GM23338 (cell line): ENCODE data around the gene ZBTB5. TPM values are rescaled to one million over a fixed set of nuclear protein-coding genes. Genes with fewer than 3 reads are reported as not detected.

Source experiments
- ATAC-seq: fragments of 200-7000 bp; cut with Tn5 transposase; 3 replicates; pipeline ENCODE4 v1.9.1; 2020
- DNase-seq: peaks from one replicate; pipeline ENCODE4 v3.0.0-alpha.2; 2015; ENCODE audit warnings: low spot score
- H2AFZ ChIP-seq: fragments of 200-600 bp; sonication (generic); 2 replicates; pipeline ENCODE4 v1.8.0; 2016; ENCODE audit warnings: antibody characterized with exemption, mild to moderate bottlenecking, moderate library complexity
- H3F3A ChIP-seq: fragments of 200-600 bp; sonication (generic); replicated peaks from 2 replicates; pipeline ENCODE4 v1.8.0; 2017; ENCODE audit warnings: antibody characterized with exemption, mixed run types, low read depth
- H3K27ac ChIP-seq: fragments of 200-600 bp; sonication (generic); 2 replicates; pipeline ENCODE4 v1.6.1; 2016; ENCODE audit warnings: low read depth
- H3K27me3 ChIP-seq: fragments of 200-600 bp; sonication (generic); 2 replicates; pipeline ENCODE4 v1.8.0; 2016; ENCODE audit warnings: mild to moderate bottlenecking, mixed run types, moderate library complexity; ENCODE audit not compliant: insufficient read depth
- H3K36me3 ChIP-seq: fragments of 200-600 bp; sonication (generic); 2 replicates; pipeline ENCODE4 v1.8.0; 2016; ENCODE audit warnings: mild to moderate bottlenecking; ENCODE audit not compliant: insufficient read depth
- H3K4me1 ChIP-seq: fragments of 200-600 bp; sonication (generic); 2 replicates; pipeline ENCODE4 v1.8.0; 2016; ENCODE audit warnings: mild to moderate bottlenecking, moderate library complexity; ENCODE audit not compliant: insufficient read depth
- H3K4me2 ChIP-seq: fragments of 200-600 bp; sonication (generic); 2 replicates; pipeline ENCODE4 v1.7.1; 2017; ENCODE audit warnings: mixed run types
- H3K4me3 ChIP-seq: fragments of 200-600 bp; sonication (generic); 2 replicates; pipeline ENCODE4 v1.6.1; 2016; ENCODE audit warnings: mixed run types
- H3K79me2 ChIP-seq: fragments of 200-600 bp; sonication (generic); replicated peaks from 2 replicates; pipeline ENCODE4 v1.8.0; 2017; ENCODE audit warnings: mild to moderate bottlenecking; ENCODE audit not compliant: insufficient read depth
- H3K9me2 ChIP-seq: fragments of 200-600 bp; sonication (generic); 2 replicates; pipeline ENCODE4 v1.8.0; 2017; ENCODE audit not compliant: insufficient read depth
- H4K20me1 ChIP-seq: fragments of 200-600 bp; sonication (generic); replicated peaks from 2 replicates; pipeline ENCODE4 v1.8.0; 2017; ENCODE audit warnings: mild to moderate bottlenecking; ENCODE audit not compliant: insufficient read depth
- H3K27ac Mint-ChIP-seq: 2 replicates; pipeline ENCODE4 v1.8.0; 2020; ENCODE audit warnings: inconsistent platforms, mild to moderate bottlenecking, moderate library complexity, mixed read lengths
- H3K27me3 Mint-ChIP-seq: 3 replicates; pipeline ENCODE4 v1.8.0; 2022; ENCODE audit warnings: low read depth, mild to moderate bottlenecking, moderate library complexity, mixed read lengths, inconsistent platforms; ENCODE audit not compliant: insufficient read depth, poor library complexity
- H3K36me3 Mint-ChIP-seq: 3 replicates; pipeline ENCODE4 v1.8.0; 2021; ENCODE audit warnings: low read depth, mild to moderate bottlenecking, inconsistent platforms, moderate library complexity, mixed read lengths
- H3K4me1 Mint-ChIP-seq: 3 replicates; pipeline ENCODE4 v1.8.0; 2020; ENCODE audit warnings: mild to moderate bottlenecking, inconsistent platforms, mixed read lengths
- H3K4me3 Mint-ChIP-seq: 3 replicates; pipeline ENCODE4 v1.8.0; 2021; ENCODE audit warnings: moderate library complexity, mild to moderate bottlenecking, inconsistent platforms, mixed read lengths
- H3K9me3 Mint-ChIP-seq: 3 replicates; pipeline ENCODE4 v1.8.0; 2020; ENCODE audit warnings: moderate library complexity, mild to moderate bottlenecking, inconsistent platforms, mixed read lengths
- CTCF ChIP-seq, 2 experiments: fragments of 200-600 bp in 1 of 2; sonication (generic) in 1 of 2; conservative IDR thresholded peaks; 2 replicates each; pipeline versions ENCODE4 v1.5.1 to v1.6.1; 2016 to 2017; ENCODE audit warnings: antibody characterized with exemption in 2 of 2, low read depth in 2 of 2, mild to moderate bottlenecking in 2 of 2, moderate library complexity in 1 of 2
- ETS1 ChIP-seq: IDR thresholded peaks from 2 replicates; pipeline ENCODE4 v1.6.1; 2016; ENCODE audit warnings: antibody characterized with exemption
- EZH2 ChIP-seq: fragments of 200-600 bp; sonication (generic); IDR thresholded peaks from one replicate; pipeline ENCODE4 v1.8.0; 2017; ENCODE audit warnings: antibody characterized with exemption, mild to moderate bottlenecking, low read depth; ENCODE audit not compliant: unreplicated experiment
- EZH2phosphoT487 ChIP-seq: fragments of 200-600 bp; sonication (generic); IDR thresholded peaks from one replicate; pipeline ENCODE4 v1.8.1; 2018; ENCODE audit warnings: antibody characterized with exemption; ENCODE audit not compliant: unreplicated experiment
- JUNB ChIP-seq: IDR thresholded peaks from one replicate; pipeline ENCODE4 v1.6.1; 2016; ENCODE audit warnings: antibody characterized with exemption; ENCODE audit not compliant: unreplicated experiment
- NANOG ChIP-seq: IDR thresholded peaks from 2 replicates; pipeline ENCODE4 v1.6.1; 2016; ENCODE audit warnings: antibody characterized with exemption, borderline replicate concordance
- POLR2AphosphoS5 ChIP-seq: IDR thresholded peaks from 2 replicates; pipeline ENCODE4 v1.6.1; 2016; ENCODE audit warnings: antibody characterized with exemption, low read depth
- STAT1 ChIP-seq: IDR thresholded peaks from one replicate; pipeline ENCODE4 v1.6.1; 2016; ENCODE audit warnings: antibody characterized with exemption; ENCODE audit not compliant: unreplicated experiment
- ZNF114 ChIP-seq: fragments of 250-450 bp; sonication (Bioruptor Pico); IDR thresholded peaks from 2 replicates; pipeline ENCODE4 v1.5.0; 2020; ENCODE audit warnings: mild to moderate bottlenecking, moderate library complexity
- ZNF331 ChIP-seq: fragments of 250-450 bp; sonication (Bioruptor Pico); IDR thresholded peaks from 2 replicates; pipeline ENCODE4 v1.5.0; 2020; ENCODE audit warnings: low read depth, mild to moderate bottlenecking, moderate library complexity
- ZNF462 ChIP-seq: fragments of 250-450 bp; sonication (Bioruptor Pico); IDR thresholded peaks from 2 replicates; pipeline ENCODE4 v1.5.0; 2020; ENCODE audit warnings: mild to moderate bottlenecking, moderate library complexity
- polyA plus RNA-seq: library from polyadenylated mRNA; unstranded; fragments of >200 nt; fragmentation: Nextera tagmentation; extraction: Ambion mirVana; gene quantifications from 2 replicates; pipeline ENCODE4 v1.2.1, GENCODE V29; 2016
- total RNA-seq: library from RNA; depleted of rRNA; stranded (reverse); fragments of >200 nt; shearing (Covaris generic); gene quantifications from 2 replicates; pipeline ENCODE4 v1.2.3, GENCODE V29; 2014
- TF ChIP-seq, protein P1 (sequence below): IDR thresholded peaks from one replicate; pipeline ENCODE4 v1.6.1; 2018; ENCODE audit warnings: antibody characterized with exemption; ENCODE audit not compliant: unreplicated experiment

Gene ZBTB5
- total and polyA plus RNA-seq, 2 experiments from 2014 or later = 2.8 to 19.5 TPM

DNA sequence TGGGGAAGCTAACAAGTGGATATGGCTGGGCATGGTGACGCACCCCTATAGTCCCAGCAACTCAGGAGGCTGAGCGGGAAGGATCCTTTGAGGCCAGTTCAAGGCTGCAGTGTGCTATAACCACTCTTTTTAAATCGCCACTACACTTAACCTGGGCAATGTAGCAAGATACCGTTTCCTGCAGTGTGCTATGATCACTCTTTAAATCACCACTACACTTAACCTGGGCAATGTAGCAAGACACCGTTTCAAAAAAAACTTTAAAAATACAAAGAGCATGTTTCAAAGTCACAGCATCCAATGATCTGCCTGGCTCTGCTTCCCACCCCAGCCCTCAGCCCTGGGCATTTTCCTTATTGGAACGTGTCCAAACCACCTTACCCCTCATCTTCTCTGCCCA lies 28.2 kb downstream of the ZBTB5 start (continued):
- TF ChIP-seq ZNF462 (CRISPR knock-in tag) = no peak
- TF ChIP-seq ZNF331 (CRISPR knock-in tag) = no peak
- TF ChIP-seq ETS1 = no peak

DNA sequence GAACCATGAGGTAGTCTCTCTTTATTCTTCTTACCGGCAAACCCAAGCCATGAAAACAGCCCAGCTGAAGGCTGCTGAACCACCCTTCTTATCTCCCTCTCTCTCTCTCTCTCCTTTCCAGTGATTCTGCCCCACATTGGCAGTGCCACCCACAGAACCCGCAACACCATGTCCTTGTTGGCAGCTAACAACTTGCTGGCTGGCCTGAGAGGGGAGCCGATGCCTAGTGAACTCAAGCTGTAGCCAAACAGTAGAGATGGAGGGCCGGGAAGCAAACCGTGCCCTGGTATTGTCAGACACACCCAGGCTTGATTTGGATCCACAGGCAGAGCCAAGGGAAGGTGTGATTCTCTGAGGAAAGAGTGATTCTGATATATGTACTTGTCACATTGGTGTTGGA lies 28.7 kb downstream of the ZBTB5 start:
- Histone ChIP-seq H3K27ac (no peak overlapping the region), H2AFZ (no peak overlapping the region), H4K20me1 (peaks cover 22% of the 10 kb centered on the region), H3F3A (0 out of 2 replicates have a peak, but pooled peaks cover 17% of the 10 kb centered on the region), H3K27me3 (no peaks in the 10 kb centered on the region), H3K9me2 (no peaks in the 10 kb centered on the region), H3K36me3 (peaks cover 26% of the 10 kb centered on the region), H3K79me2 (peaks cover 34% of the 10 kb centered on the region), H3K4me3 (no peak overlapping the region), H3K4me1 (peaks cover 19% of the 10 kb centered on the region; the same call in 1 of the 2 replicates), H3K4me2 (no peak overlapping the region)
- ATAC-seq (no peak), DNase-seq (no peak)
- Mint-ChIP-seq H3K36me3 (peaks cover 92% of the 10 kb centered on the region), H3K4me3 (no peak overlapping the region), H3K27ac (no peak overlapping the region), H3K4me1 (peaks cover 24% of the 10 kb centered on the region), H3K27me3 (no peaks in the 10 kb centered on the region), H3K9me3 (no peaks in the 10 kb centered on the region)
- TF ChIP-seq EZH2phosphoT487 = no peak
- no peak for TF ChIP-seq ZNF114 (CRISPR knock-in tag)
- no peak for TF ChIP-seq EZH2
- no peak for TF ChIP-seq JUNB
- no peak for TF ChIP-seq NANOG
- no peak for TF ChIP-seq STAT1
- no peak for TF ChIP-seq ETS1
- no peak for TF ChIP-seq POLR2AphosphoS5
- TF ChIP-seq, protein P1, sequence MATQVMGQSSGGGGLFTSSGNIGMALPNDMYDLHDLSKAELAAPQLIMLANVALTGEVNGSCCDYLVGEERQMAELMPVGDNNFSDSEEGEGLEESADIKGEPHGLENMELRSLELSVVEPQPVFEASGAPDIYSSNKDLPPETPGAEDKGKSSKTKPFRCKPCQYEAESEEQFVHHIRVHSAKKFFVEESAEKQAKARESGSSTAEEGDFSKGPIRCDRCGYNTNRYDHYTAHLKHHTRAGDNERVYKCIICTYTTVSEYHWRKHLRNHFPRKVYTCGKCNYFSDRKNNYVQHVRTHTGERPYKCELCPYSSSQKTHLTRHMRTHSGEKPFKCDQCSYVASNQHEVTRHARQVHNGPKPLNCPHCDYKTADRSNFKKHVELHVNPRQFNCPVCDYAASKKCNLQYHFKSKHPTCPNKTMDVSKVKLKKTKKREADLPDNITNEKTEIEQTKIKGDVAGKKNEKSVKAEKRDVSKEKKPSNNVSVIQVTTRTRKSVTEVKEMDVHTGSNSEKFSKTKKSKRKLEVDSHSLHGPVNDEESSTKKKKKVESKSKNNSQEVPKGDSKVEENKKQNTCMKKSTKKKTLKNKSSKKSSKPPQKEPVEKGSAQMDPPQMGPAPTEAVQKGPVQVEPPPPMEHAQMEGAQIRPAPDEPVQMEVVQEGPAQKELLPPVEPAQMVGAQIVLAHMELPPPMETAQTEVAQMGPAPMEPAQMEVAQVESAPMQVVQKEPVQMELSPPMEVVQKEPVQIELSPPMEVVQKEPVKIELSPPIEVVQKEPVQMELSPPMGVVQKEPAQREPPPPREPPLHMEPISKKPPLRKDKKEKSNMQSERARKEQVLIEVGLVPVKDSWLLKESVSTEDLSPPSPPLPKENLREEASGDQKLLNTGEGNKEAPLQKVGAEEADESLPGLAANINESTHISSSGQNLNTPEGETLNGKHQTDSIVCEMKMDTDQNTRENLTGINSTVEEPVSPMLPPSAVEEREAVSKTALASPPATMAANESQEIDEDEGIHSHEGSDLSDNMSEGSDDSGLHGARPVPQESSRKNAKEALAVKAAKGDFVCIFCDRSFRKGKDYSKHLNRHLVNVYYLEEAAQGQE = no peak
- no peak for TF ChIP-seq ZNF331 (CRISPR knock-in tag)
- TF ChIP-seq CTCF (conservative IDR thresholded peaks at IDR 0.05; ENCODE audit: low read depth in 2 of 2) = no peak
